T47D (cell line): ENCODE measurements around the gene SYK.
"Not testable (repeated sequence)": the region's sequence is repeated elsewhere in the genome, so short reads cannot be mapped to it uniquely, and the experiment has no call there.

Experiments
- DNase-seq, 2 experiments: peaks; one replicate each; pipeline versions ENCODE4 v3.0.0 to v3.0.0-alpha.2; 2011 to 2012; ENCODE audit warnings: low read depth in 1 of 2, low spot score in 1 of 2
- JUND ChIP-seq: IDR thresholded peaks from 2 replicates; pipeline ENCODE4 v1.6.1; 2012; ENCODE audit warnings: low read depth
- in situ Hi-C: cut with HindIII; loops from 2 replicates; pipeline ENCODE4 v1.10.0; 2016; ENCODE audit warnings: low sequenced_read_pairs, low pct_unique_long_range_greater_than_20kb

Gene SYK

GRCh38 chr9:90871327-90871935 lies 69.8 kb downstream of the SYK start:
- no peak for TF ChIP-seq JUND
- in situ Hi-C loops, result no loop called here
- no peak for DNase-seq

DNA sequence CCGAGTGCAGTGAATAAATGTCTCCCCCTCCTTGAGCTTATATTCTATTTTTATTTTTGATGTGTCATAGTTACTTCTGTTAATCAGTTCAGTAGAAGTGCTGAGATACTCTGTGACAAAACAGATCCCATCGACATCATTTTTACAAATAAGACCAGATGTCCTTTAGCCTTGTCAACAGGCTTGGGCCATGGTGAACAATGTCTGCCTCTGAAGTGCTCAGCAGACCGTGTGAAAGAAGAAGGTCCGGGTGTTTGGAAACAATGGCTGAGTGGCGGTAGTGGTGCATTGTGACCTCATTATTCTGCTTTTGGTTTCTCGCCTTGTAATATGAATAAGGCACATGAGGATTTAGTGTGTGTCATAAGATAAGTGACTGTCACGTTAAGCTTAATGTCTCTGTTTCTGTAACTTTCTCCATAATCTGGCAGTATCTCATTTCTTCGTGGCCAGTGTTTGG lies 71.2 kb downstream of the SYK start:
- TF ChIP-seq JUND, result no peak
- DNase-seq, result no peak
- in situ Hi-C loops, result no loop called here

DNA sequence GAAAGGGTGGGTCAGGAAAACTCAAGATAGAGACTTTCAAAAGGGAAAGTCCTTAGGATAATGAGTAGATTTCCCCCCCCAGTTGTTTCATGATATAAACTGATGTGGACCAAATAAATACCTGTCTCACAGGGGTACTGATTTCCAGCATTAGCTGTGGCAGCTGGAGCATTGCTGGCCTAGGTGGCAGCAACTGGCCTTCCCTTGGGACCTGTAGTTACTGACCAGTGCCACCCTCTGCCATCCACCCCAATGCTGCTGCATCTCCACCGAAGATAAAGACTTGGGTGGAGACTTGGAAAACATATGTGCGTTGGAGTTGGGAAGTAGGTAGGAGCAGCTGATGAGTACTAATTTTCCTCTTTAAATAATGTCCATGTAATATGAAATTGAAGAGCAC lies 71.8 kb downstream of the SYK start:
- DNase-seq, result no peak
- in situ Hi-C loops, result no loop called here
- no peak for TF ChIP-seq JUND

- DNase-seq, result no peak
- no peak for TF ChIP-seq JUND
- in situ Hi-C loops, result no loop called here
Measured at GRCh38 chr9:90874194-90874593, 72.6 kb downstream of the SYK start.

GRCh38 chr9:90878562-90878961 lies 76.9 kb downstream of the SYK start:
- TF ChIP-seq JUND, result no peak
- in situ Hi-C loops, result no loop called here
- DNase-seq, result peak in 1 of 2 experiments; percentile 43

DNA sequence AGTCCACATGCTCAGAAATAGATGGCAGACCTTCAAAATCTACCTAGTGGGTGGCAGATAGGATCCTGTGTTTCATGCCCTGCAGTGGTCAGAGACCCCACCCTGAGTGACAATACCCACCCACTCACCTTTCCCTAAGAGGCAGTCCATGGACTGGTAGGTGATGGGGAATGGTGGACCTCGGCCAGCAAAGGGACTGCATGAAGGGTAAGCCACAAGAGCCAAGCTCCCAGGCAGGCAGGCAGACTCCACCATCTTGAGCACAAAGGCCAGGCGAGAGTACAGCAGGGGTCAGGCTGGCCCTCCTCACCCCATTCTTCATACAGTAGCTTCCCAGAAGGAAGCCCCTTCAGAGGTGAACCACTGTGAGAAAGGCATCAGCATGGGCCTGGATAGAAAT lies 78.4 kb downstream of the SYK start:
- no peak for DNase-seq
- in situ Hi-C loops, result no loop called here
- TF ChIP-seq JUND, result no peak

DNA sequence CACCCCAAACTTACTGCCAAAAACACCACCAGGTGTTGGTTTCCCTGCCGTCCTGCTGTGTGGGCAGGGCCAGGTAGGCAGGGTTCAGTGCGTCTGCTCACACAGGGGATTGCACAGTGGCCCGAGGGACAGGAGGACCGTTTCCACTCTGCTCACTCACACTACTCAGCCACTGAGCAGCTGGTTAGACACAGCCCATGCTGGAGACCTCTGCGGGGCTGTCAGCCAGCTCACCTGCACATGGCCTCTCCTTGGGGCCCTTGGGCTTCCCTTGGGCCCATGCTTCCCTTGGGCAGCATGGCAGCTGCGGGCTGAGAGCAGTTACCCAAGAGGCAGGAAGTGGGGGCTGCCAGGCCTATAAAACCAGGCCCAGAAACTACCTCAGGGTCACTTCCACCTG lies 79.0 kb downstream of the SYK start:
- no peak for TF ChIP-seq JUND
- in situ Hi-C loops, result no loop called here
- no peak for DNase-seq

DNA sequence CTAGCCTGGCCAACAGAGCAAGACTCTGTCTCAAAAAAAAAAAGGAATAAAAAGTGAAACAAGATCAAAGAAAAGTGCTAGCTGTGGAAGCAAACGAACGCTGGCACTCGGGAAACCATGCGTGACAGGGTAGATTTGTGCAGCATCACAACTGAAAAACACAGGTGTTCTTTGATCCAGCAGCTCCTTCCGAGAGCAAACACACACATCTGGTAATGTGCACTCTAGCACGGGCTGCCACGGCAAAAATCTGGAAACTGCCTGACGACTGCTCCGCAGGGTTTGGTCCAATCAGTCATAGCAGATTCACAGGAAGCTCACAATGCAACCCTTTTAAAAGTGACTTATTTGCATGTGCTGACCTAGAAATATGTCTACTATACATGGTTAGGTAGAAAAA lies 80.0 kb downstream of the SYK start:
- TF ChIP-seq JUND, result no peak
- no peak for DNase-seq
- in situ Hi-C loops, result no loop called here

GRCh38 chr9:90882991-90883600 lies 81.5 kb downstream of the SYK start:
- in situ Hi-C loops, result no loop called here
- no peak for DNase-seq
- no peak for TF ChIP-seq JUND

GRCh38 chr9:90883661-90884060 lies 82.0 kb downstream of the SYK start:
- in situ Hi-C loops, result no loop called here
- no peak for DNase-seq
- TF ChIP-seq JUND, result no peak

- in situ Hi-C loops, result no loop called here
Measured at GRCh38 chr9:90884178-90884577, 82.6 kb downstream of the SYK start.

GRCh38 chr9:90886868-90887267 lies 85.2 kb downstream of the SYK start:
- in situ Hi-C loops, DNase-seq: not testable (repeated sequence)

More at GRCh38 chr9:90884178-90884577, 82.6 kb downstream of the SYK start:
- TF ChIP-seq JUND, result no peak
- DNase-seq, result no peak

DNA sequence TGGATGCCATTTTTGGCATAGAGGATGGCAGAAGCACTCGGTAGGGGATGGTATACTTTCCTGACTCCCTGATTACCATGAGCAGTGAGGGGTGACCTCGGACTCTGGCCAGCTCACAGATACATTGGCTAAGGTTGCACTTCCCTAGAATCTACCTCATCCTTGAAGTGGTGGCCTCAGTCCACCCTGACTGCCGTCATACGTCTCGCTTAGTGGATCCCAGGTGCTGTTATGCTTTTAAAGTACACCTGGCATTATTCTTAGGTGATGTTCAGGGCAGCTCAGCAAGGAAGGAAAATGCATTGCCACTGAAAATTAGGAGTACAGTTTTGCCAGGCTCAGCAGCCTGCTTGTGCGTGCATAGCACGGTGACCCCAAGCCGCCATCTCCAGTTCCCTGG lies 87.3 kb downstream of the SYK start:
- in situ Hi-C loops, result no loop called here
- TF ChIP-seq JUND, result no peak
- no peak for DNase-seq
